Upper lobe of left lung (tissue), 6 donors: ENCODE measurements around the gene SRI. TPM values are rescaled to one million over a fixed set of nuclear protein-coding genes. Genes with fewer than 3 reads are reported as not detected.

Experiments
- ATAC-seq, 2 donors: fragments of 200-7000 bp; cut with Tn5 transposase; one replicate each; pipeline ENCODE4 v1.9.1; 2022; ENCODE audit warnings: mild to moderate bottlenecking in 2 of 2, moderate library complexity in 2 of 2; ENCODE audit not compliant: low FRiP score in 2 of 2
- DNase-seq, 2 donors: peaks; one replicate each; pipeline ENCODE4 v3.0.0-alpha.2; 2019 to 2020
- H3K27ac ChIP-seq, 4 donors: fragments of 200-600 bp; sonication (generic); one replicate each; pipeline ENCODE4 v1.5.1; 2016 to 2019
- H3K27me3 ChIP-seq, 4 donors: fragments of 200-600 bp; sonication (generic); one replicate each; pipeline ENCODE4 v1.5.1; 2017 to 2019
- H3K36me3 ChIP-seq, 4 donors: fragments of 200-600 bp; sonication (generic); one replicate each; pipeline ENCODE4 v1.5.1; 2016 to 2019
- H3K4me1 ChIP-seq, 4 donors: fragments of 200-600 bp; sonication (generic); one replicate each; pipeline ENCODE4 v1.5.1; 2018 to 2019
- H3K4me3 ChIP-seq, 4 donors: fragments of 200-600 bp; sonication (generic); one replicate each; pipeline ENCODE4 v1.5.1; 2017 to 2019; ENCODE audit warnings: mild to moderate bottlenecking in 2 of 4, moderate library complexity in 1 of 4
- H3K9me3 ChIP-seq, 4 donors: fragments of 200-600 bp; sonication (generic); one replicate each; pipeline ENCODE4 v1.5.1; 2018 to 2019
- CTCF ChIP-seq, 6 experiments: fragments of 450-650 bp in 4 of 6; fragments of 200-600 bp in 2 of 6; sonication (generic) in 2 of 6; IDR thresholded peaks; one replicate each; pipeline ENCODE4 v1.5.1; 2016 to 2019; ENCODE audit warnings: antibody characterized with exemption in 6 of 6
- EP300 ChIP-seq, 4 donors: sonication (generic); formaldehyde crosslinking; IDR thresholded peaks; one replicate each; pipeline ENCODE4 v1.5.1; 2017; ENCODE audit warnings: antibody characterized with exemption in 4 of 4, control low read depth in 2 of 4
- POLR2A ChIP-seq, 4 donors: fragments of 450-650 bp; IDR thresholded peaks; one replicate each; pipeline ENCODE4 v1.5.1; 2016 to 2017; ENCODE audit warnings: antibody characterized with exemption in 4 of 4, mild to moderate bottlenecking in 2 of 4
- POLR2AphosphoS5 ChIP-seq, 2 donors: sonication (generic); formaldehyde crosslinking; IDR thresholded peaks; one replicate each; pipeline ENCODE4 v1.5.1; 2017; ENCODE audit warnings: antibody characterized with exemption in 2 of 2
- whole genome bisulfite sequencing, 2 donors: methylation state at CpG; one replicate each; pipeline ENCODE4 v1.1.5; 2017 to 2018; 5-methylcytosine and 5-hydroxymethylcytosine counted together
- total RNA-seq, 6 donors: library from RNA; depleted of rRNA in 4 of 6; stranded (reverse); fragments of >200 nt in 4 of 6; gene quantifications; one replicate each; pipeline versions ENCODE4 v1.1.0 to v1.2.1, GENCODE V29; 2016 to 2021
- donor health status: DM: no; HTN: no; CAD: no; lungs with moderate emphysema.
- donor health status: DM: no; HTN: yes; CAD: no; lungs with severe emphysema.

Gene SRI
- total RNA-seq, 6 donors from 2014 or later, result 20.0 to 120 (median 91.8) TPM

- no peak overlapping the region for H3K4me3 ChIP-seq
- no peak for DNase-seq
- 76 to 88% methylated on average over 2 of the region's 2 CpGs for WGBS, 2 donors
- H3K27ac ChIP-seq, result no peak overlapping the region
- no peak for TF ChIP-seq EP300 (IDR thresholded peaks at IDR 0.05)
- no peak for TF ChIP-seq POLR2AphosphoS5 (IDR thresholded peaks at IDR 0.05)
- TF ChIP-seq POLR2A (IDR thresholded peaks at IDR 0.05), result no peak
- TF ChIP-seq CTCF (IDR thresholded peaks at IDR 0.05), result no peak
- peaks cover 0 to 66% (median 16%) of the 10 kb centered on the region in 4 donors for H3K36me3 ChIP-seq
- H3K27me3 ChIP-seq, result no peaks in the 10 kb centered on the region
- H3K4me1 ChIP-seq, result peaks cover 8 to 29% (median 15%) of the 10 kb centered on the region in 4 donors
- ATAC-seq, result no peak
- no peaks in the 10 kb centered on the region for H3K9me3 ChIP-seq
Observed at GRCh38 chr7:88215295-88215694, 4.5 kb downstream of the SRI start.

GRCh38 chr7:88214456-88214855 lies 5.4 kb downstream of the SRI start:
- Histone ChIP-seq H3K36me3 (peaks cover 0 to 74% (median 22%) of the 10 kb centered on the region in 4 donors), H3K27me3 (no peaks in the 10 kb centered on the region), H3K4me3 (no peak overlapping the region), H3K4me1 (peaks cover 8 to 29% (median 15%) of the 10 kb centered on the region in 4 donors), H3K27ac (no peak overlapping the region), H3K9me3 (no peaks in the 10 kb centered on the region)
- ATAC-seq (no peak), DNase-seq (no peak)
- WGBS, 2 donors, result 96 to 97% methylated on average over 2 of the region's 2 CpGs
- TF ChIP-seq EP300 (IDR thresholded peaks at IDR 0.05) (no peak), POLR2A (IDR thresholded peaks at IDR 0.05) (no peak), CTCF (IDR thresholded peaks at IDR 0.05) (no peak), POLR2AphosphoS5 (IDR thresholded peaks at IDR 0.05) (no peak)

GRCh38 chr7:88212918-88213317 lies 6.9 kb downstream of the SRI start:
- H3K36me3 ChIP-seq, result peaks cover 5 to 90% (median 36%) of the 10 kb centered on the region in 4 donors
- H3K9me3 ChIP-seq, result no peaks in the 10 kb centered on the region
- DNase-seq (no peak), ATAC-seq (no peak)
- H3K4me3 ChIP-seq, result no peak overlapping the region
- H3K4me1 ChIP-seq, result peaks cover 0 to 17% (median 7%) of the 10 kb centered on the region in 4 donors
- no peak overlapping the region for H3K27ac ChIP-seq
- TF ChIP-seq POLR2AphosphoS5 (IDR thresholded peaks at IDR 0.05) (no peak), CTCF (IDR thresholded peaks at IDR 0.05) (no peak), POLR2A (IDR thresholded peaks at IDR 0.05) (no peak), EP300 (IDR thresholded peaks at IDR 0.05) (no peak)
- 67 to 94% methylated on average over 1 of the region's 1 CpG for WGBS, 2 donors
- H3K27me3 ChIP-seq, result no peaks in the 10 kb centered on the region

GRCh38 chr7:88208521-88208920 lies 11.3 kb downstream of the SRI start:
- TF ChIP-seq CTCF (IDR thresholded peaks at IDR 0.05), result no peak
- no peak for TF ChIP-seq EP300 (IDR thresholded peaks at IDR 0.05)
- TF ChIP-seq POLR2AphosphoS5 (IDR thresholded peaks at IDR 0.05), result no peak
- no peak for TF ChIP-seq POLR2A (IDR thresholded peaks at IDR 0.05)
- Histone ChIP-seq H3K9me3 (no peaks in the 10 kb centered on the region), H3K4me1 (no peaks in the 10 kb centered on the region), H3K4me3 (no peak overlapping the region), H3K27me3 (no peaks in the 10 kb centered on the region), H3K27ac (no peak overlapping the region), H3K36me3 (peaks cover 25 to 99% (median 63%) of the 10 kb centered on the region in 4 donors)
- DNase-seq, result no peak
- 88 to 91% methylated on average over 3 of the region's 3 CpGs for WGBS, 2 donors
- ATAC-seq, result no peak

- ATAC-seq (no peak), DNase-seq (no peak)
- Histone ChIP-seq H3K27me3 (no peaks in the 10 kb centered on the region), H3K27ac (no peak overlapping the region), H3K36me3 (peaks cover 25 to 94% (median 65%) of the 10 kb centered on the region in 4 donors), H3K4me1 (no peaks in the 10 kb centered on the region), H3K4me3 (no peak overlapping the region), H3K9me3 (no peaks in the 10 kb centered on the region)
- 79 to 82% methylated on average over 4 of the region's 4 CpGs for WGBS, 2 donors
- no peak for TF ChIP-seq POLR2A (IDR thresholded peaks at IDR 0.05)
- no peak for TF ChIP-seq EP300 (IDR thresholded peaks at IDR 0.05)
Observed at GRCh38 chr7:88206254-88206653, 13.6 kb downstream of the SRI start.
